Stomach (tissue), 4 donors: ENCODE data around the gene HOXB3.

Experiments used
- CTCF ChIP-seq, 7 experiments: fragments of 450-650 bp in 4 of 7; fragments of 200-600 bp in 3 of 7; sonication (generic) in 3 of 7; IDR thresholded peaks; one replicate each; pipeline ENCODE4 v1.5.1; 2016 to 2019; ENCODE audit warnings: antibody characterized with exemption in 7 of 7, control low read depth in 2 of 7, mild to moderate bottlenecking in 1 of 7
- EP300 ChIP-seq: sonication (generic); formaldehyde crosslinking; IDR thresholded peaks from one replicate; pipeline ENCODE4 v1.6.1; 2017; ENCODE audit warnings: antibody characterized with exemption
- POLR2A ChIP-seq, 4 donors: fragments of 450-650 bp; IDR thresholded peaks; one replicate each; pipeline ENCODE4 v1.6.1; 2016; ENCODE audit warnings: antibody characterized with exemption in 4 of 4, control low read depth in 2 of 4, mild to moderate bottlenecking in 1 of 4, moderate library complexity in 1 of 4

DNA sequence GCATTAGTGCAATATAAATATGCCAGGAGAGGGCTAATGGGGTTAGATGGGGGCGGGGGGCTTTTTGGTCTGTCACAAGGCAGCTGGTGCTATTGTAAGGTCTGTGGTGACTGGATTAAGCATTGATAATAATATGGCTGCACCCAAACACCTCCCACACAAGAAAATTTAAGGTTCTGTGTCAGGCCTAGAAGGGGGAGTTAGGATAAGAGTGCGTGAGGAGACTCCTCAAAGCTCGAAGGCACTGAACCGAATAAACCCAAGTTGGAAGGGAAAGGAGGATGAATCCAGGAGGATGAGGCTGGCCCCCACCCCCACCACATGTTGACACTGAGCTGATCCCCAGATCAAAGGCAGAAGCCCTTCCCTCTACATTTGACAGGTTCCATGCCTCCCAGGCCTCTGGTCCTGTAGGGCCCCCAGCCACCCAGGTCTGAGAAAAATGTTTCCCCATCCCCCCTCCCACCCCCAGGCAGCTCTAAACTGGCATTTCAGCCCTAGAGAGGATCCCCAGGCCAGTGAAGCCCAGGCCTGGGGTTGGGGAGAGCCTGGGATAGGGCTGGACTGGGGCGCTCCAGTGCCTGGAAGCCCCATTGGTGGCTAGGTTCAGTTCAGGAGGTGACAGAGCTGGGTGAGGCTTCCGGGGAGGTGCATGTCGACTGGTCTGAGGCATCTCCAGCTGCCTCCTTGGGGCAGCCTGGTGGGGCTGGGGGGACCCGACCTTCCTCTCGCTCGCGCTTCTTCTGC lies 60.9 kb downstream of the HOXB3 start:
- TF ChIP-seq CTCF (IDR thresholded peaks at IDR 0.05) (no peak), EP300 (no peak), POLR2A (IDR thresholded peaks at IDR 0.05) (no peak)
